Smooth muscle cell (in vitro differentiated cells): Measurements from ENCODE around the gene STK35. TPM values are rescaled to one million over a fixed set of nuclear protein-coding genes. Genes with fewer than 3 reads are reported as not detected.

Experiments used
- DNase-seq: peaks from one replicate; lab custom pipeline; 2025; ENCODE audit not compliant: unreplicated experiment; lab: John Stamatoyannopoulos, UW
- H2AFZ ChIP-seq: fragments of 200-600 bp; sonication (generic); 2 replicates; pipeline ENCODE4 v1.6.0; 2016; ENCODE audit warnings: antibody characterized with exemption, low read depth, mild to moderate bottlenecking
- H3F3A ChIP-seq: fragments of 200-600 bp; sonication (generic); 2 replicates; pipeline ENCODE4 v1.6.0; 2017; ENCODE audit warnings: antibody characterized with exemption, low read depth
- H3K27ac ChIP-seq: fragments of 200-600 bp; sonication (generic); 2 replicates; pipeline ENCODE4 v1.5.1; 2016; ENCODE audit warnings: low read depth, mild to moderate bottlenecking
- H3K27me3 ChIP-seq: fragments of 200-600 bp; sonication (generic); 2 replicates; pipeline ENCODE4 v1.6.1; 2016; ENCODE audit warnings: low read depth, mild to moderate bottlenecking
- H3K36me3 ChIP-seq: fragments of 200-600 bp; sonication (generic); 2 replicates; pipeline ENCODE4 v1.5.1; 2016; ENCODE audit warnings: low read depth
- H3K4me1 ChIP-seq: fragments of 200-600 bp; sonication (generic); 2 replicates; pipeline ENCODE4 v1.5.1; 2016; ENCODE audit warnings: low read depth
- H3K4me2 ChIP-seq: fragments of 200-600 bp; sonication (generic); 2 replicates; pipeline ENCODE4 v1.6.0; 2016; ENCODE audit warnings: mild to moderate bottlenecking
- H3K4me3 ChIP-seq: fragments of 200-600 bp; sonication (generic); 2 replicates; pipeline ENCODE4 v1.5.1; 2016; ENCODE audit warnings: mild to moderate bottlenecking
- H3K79me2 ChIP-seq: fragments of 200-600 bp; sonication (generic); 2 replicates; pipeline ENCODE4 v1.6.0; 2016; ENCODE audit warnings: low read depth, mild to moderate bottlenecking
- H3K9ac ChIP-seq: fragments of 200-600 bp; sonication (generic); 2 replicates; pipeline ENCODE4 v1.6.0; 2016; ENCODE audit warnings: low read depth
- H3K9me3 ChIP-seq: fragments of 200-600 bp; sonication (generic); replicated peaks from 2 replicates; pipeline ENCODE4 v1.5.1; 2016; ENCODE audit warnings: low read depth
- H4K20me1 ChIP-seq: fragments of 200-600 bp; sonication (generic); 2 replicates; pipeline ENCODE4 v1.6.0; 2016; ENCODE audit warnings: low read depth
- WGBS: methylation state at CpG from one replicate; pipeline ENCODE4 v1.1.7; 2016; ENCODE audit warnings: low lambda C conversion rate; 5-methylcytosine and 5-hydroxymethylcytosine counted together
- polyA plus RNA-seq: library from polyadenylated mRNA; unstranded; fragments of >200 nt; fragmentation: Nextera tagmentation; extraction: Ambion mirVana; gene quantifications from 2 replicates; pipeline ENCODE4 v1.2.1, GENCODE V29; 2016
- total RNA-seq: library from RNA; depleted of rRNA; stranded (reverse); fragments of >200 nt; gene quantifications from 2 replicates; pipeline ENCODE4 v1.2.3, GENCODE V29; 2014
- TF ChIP-seq, protein P1 (sequence below): fragments of 200-600 bp; sonication (generic); IDR thresholded peaks from 2 replicates; pipeline ENCODE4 v1.5.1; 2017; ENCODE audit warnings: borderline replicate concordance, mild to moderate bottlenecking, antibody characterized with exemption; ENCODE audit not compliant: insufficient read depth, poor library complexity, severe bottlenecking

STK35 gene
- total and polyA plus RNA-seq, 2 experiments from 2014 or later, result 9.6 to 14.6 TPM

DNA sequence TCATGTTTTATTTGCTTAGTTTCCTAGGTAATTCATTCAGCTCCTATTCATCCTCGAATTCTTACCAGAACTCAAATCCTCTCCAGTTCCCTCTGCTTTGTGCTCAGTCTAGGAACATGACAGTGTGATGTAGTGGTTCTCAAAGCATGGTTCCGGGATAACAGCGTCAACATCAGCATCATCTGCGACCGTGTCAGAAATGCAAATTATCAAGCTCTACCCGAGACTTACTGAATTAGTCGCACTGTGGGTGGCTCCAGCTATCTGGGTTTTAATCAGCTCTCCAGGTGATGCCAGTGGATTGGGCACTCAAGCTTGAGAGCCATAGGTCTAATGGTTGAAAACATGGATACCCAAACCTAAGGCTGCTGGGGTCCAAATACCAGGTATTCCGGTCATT lies 7.7 kb upstream of the STK35 start:
- H3K27me3 ChIP-seq, result peaks cover 22% of the 10 kb centered on the region
- no peaks in the 10 kb centered on the region for H3K79me2 ChIP-seq
- no peaks in the 10 kb centered on the region for H3K9me3 ChIP-seq
- peaks cover 5% of the 10 kb centered on the region for H3K4me1 ChIP-seq
- H4K20me1 ChIP-seq, result no peaks in the 10 kb centered on the region
- H3K4me3 ChIP-seq, result no peak overlapping the region
- WGBS, result 71% methylated on average over 8 of the region's 8 CpGs
- no peak for DNase-seq
- H3K27ac ChIP-seq, result no peak overlapping the region
- no peak overlapping the region for H2AFZ ChIP-seq
- no peak overlapping the region for H3K9ac ChIP-seq
- H3F3A ChIP-seq, result no peaks in the 10 kb centered on the region
- H3K4me2 ChIP-seq, result no peak overlapping the region
- TF ChIP-seq, protein P1, sequence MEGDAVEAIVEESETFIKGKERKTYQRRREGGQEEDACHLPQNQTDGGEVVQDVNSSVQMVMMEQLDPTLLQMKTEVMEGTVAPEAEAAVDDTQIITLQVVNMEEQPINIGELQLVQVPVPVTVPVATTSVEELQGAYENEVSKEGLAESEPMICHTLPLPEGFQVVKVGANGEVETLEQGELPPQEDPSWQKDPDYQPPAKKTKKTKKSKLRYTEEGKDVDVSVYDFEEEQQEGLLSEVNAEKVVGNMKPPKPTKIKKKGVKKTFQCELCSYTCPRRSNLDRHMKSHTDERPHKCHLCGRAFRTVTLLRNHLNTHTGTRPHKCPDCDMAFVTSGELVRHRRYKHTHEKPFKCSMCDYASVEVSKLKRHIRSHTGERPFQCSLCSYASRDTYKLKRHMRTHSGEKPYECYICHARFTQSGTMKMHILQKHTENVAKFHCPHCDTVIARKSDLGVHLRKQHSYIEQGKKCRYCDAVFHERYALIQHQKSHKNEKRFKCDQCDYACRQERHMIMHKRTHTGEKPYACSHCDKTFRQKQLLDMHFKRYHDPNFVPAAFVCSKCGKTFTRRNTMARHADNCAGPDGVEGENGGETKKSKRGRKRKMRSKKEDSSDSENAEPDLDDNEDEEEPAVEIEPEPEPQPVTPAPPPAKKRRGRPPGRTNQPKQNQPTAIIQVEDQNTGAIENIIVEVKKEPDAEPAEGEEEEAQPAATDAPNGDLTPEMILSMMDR, result no peak
- H3K36me3 ChIP-seq, result no peaks in the 10 kb centered on the region

DNA sequence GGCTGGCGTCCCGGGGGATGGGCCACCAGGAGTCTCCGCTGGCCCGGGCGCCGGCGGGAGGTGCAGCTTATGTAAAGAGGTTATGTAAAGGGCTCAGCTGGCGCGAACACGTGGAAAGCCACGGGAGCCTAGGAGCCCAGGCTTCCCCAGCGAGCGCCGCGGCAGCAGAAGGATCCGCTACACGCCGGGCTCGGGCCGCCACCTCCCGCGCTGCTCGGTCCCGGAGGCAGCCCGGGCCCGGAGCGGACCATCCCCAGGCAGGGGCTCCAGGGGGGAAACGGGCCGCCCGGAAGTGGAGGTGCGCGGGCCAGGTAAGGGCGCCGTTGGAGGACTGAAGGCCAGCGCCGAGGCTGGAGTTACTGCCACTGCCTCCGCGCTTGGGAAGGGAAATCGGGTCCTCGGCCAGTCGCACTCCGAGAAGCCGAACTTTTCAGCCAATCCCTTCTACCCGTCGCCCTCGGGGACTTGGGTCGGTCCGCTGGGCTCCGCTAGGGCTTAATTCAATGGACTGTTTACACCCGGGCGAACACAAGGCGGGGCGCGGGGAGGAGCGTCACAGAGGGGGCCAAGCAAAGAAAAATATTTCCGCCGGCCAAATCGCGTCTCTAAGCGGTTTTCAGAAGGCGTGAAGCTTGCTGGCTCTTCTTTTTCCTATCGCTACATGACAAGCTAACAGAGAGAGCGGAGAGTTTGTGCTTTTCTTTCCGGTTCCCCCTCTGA lies 398 bp downstream of the STK35 start:
- WGBS, result 1% methylated on average over 64 of the region's 64 CpGs
- peak; percentile 87 for DNase-seq
- TF ChIP-seq, protein P1, result no peak

DNA sequence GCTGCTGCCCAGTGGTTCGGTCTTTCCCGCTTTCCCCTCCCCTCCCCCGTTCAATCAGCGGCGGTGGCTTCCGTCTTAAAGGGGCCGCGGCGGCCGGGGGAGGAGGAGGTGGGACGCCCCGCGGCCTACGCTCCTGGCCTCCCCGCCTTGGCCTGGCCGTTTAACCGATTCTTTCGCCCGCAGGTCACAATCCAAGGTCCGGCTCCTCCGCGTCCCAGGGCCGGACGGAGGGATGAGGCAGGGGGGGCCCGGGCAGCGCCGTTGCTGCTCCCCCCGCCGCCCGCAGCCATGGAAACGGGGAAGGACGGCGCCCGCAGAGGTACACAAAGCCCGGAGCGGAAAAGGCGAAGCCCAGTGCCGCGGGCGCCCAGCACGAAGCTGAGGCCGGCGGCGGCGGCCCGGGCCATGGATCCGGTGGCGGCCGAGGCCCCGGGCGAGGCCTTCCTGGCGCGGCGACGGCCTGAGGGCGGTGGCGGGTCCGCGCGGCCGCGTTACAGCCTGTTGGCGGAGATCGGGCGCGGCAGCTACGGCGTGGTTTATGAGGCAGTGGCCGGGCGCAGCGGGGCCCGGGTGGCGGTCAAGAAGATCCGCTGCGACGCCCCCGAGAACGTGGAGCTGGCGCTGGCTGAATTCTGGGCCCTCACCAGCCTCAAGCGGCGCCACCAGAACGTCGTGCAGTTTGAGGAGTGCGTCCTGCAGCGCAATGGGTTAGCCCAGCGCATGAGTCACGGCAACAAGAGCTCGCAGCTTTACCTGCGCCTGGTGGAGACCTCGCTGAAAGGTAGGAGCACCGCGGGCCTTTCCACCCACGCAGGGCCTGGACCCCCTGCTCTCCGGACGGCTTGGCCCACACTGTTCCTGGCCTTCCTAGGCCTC lies 1.2 kb downstream of the STK35 start:
- peak overlapping the region; percentile 48 for H2AFZ ChIP-seq
- no peaks in the 10 kb centered on the region for H3K9me3 ChIP-seq
- peak overlapping the region; percentile 90 for H3K4me3 ChIP-seq
- H3K27me3 ChIP-seq, result no peaks in the 10 kb centered on the region
- H3K36me3 ChIP-seq, result no peaks in the 10 kb centered on the region
- peak overlapping the region; percentile 99 for H3K4me2 ChIP-seq
- peak; percentile 87 for DNase-seq
- H3K9ac ChIP-seq, result peak overlapping the region; percentile 100
- H4K20me1 ChIP-seq, result peaks cover 46% of the 10 kb centered on the region
- TF ChIP-seq, protein P1, result no peak
- peaks cover 51% of the 10 kb centered on the region for H3K79me2 ChIP-seq
- H3K4me1 ChIP-seq, result peaks cover 19% of the 10 kb centered on the region
- H3F3A ChIP-seq, result no peaks in the 10 kb centered on the region
- WGBS, result under 1% methylated on average over 76 of the region's 95 CpGs
- peak overlapping the region; percentile 97 for H3K27ac ChIP-seq

More for the DNA sequence above, 398 bp downstream of the STK35 start:
- peaks cover 43% of the 10 kb centered on the region for H3K79me2 ChIP-seq
- peak overlapping the region; percentile 90 for H3K4me3 ChIP-seq
- H4K20me1 ChIP-seq, result peaks cover 38% of the 10 kb centered on the region
- no peaks in the 10 kb centered on the region for H3K36me3 ChIP-seq
- no peaks in the 10 kb centered on the region for H3K9me3 ChIP-seq
- H3K9ac ChIP-seq, result peak overlapping the region; percentile 100
- H3K27ac ChIP-seq, result peak overlapping the region; percentile 97
- H2AFZ ChIP-seq, result peak overlapping the region; percentile 48
- H3K4me1 ChIP-seq, result peaks cover 19% of the 10 kb centered on the region
- H3K27me3 ChIP-seq, result no peaks in the 10 kb centered on the region
- no peaks in the 10 kb centered on the region for H3F3A ChIP-seq
- peak overlapping the region; percentile 99 for H3K4me2 ChIP-seq
